Measurements from ENCODE around the gene VIPR2.

The VIPR2 gene

DNA sequence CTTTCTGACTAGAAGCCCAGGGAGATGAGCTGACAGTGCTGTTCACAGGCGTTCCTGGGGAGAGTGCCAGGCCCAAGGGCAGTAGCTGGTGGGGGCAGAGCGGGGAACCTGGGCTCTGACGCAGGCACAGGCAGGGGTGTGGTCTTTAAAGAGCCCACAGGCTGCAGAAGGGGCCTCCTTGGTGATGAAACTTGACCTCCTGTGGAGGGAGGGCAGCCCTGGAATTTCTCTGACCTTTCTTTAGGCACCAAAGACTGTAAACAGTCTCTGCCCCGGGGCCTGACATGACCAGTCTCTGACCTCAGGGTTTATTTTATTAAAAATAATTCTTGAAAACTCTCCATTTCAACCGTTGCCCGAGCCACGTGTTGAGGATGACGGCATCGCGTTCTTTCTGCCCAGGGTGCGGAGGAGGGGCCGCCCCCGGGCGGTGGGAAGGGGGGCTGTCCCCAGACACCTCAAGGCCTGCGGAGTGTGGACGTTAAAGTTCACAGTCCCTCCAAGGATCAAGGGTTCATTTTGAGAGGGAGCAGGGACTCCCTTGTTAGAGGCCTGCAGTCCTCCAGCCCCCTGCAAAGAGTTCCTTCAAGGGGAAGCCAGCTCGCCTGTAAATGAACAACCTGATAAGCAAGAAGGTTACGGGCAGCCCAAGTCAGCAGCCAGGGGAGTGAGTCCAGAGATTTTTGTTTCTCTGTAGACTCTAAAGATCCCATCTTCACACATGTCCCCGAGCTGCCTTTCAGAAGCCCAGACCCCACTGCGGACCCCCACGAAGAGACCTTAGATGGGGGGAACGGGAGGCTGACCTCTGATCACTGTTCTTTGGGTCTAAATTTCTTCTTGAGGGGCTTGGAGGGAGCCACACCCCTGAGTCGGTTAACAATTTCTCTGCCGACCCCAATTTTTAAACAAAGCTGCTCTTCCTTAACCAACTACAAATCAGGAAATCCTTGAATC lies 128.9 kb downstream of the VIPR2 start:
- DNase-seq (ENCODE audit: low spot score) = no peak
- POLR2A ChIA-PET (ENCODE audit: low non-redundant PET) = no interaction called here

DNA sequence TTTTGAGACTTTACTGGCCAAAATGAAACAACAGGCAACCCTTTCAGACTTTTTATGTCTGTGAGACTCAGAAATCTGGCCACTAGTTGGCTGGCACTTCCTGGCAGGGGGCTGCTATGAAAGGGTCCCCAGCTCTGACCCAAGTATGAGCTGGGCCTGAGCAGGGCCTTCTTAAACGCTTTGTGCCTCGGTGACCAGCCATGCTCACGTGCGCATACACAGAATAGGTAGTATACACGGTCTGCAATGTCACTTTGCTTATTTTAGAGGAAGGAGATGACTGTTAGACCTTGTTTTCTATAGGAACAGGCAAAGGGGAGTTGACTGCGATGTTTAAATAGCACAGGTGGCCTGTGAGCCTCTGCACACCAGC lies 129.6 kb downstream of the VIPR2 start:
- TF ChIP-seq, protein P1, sequence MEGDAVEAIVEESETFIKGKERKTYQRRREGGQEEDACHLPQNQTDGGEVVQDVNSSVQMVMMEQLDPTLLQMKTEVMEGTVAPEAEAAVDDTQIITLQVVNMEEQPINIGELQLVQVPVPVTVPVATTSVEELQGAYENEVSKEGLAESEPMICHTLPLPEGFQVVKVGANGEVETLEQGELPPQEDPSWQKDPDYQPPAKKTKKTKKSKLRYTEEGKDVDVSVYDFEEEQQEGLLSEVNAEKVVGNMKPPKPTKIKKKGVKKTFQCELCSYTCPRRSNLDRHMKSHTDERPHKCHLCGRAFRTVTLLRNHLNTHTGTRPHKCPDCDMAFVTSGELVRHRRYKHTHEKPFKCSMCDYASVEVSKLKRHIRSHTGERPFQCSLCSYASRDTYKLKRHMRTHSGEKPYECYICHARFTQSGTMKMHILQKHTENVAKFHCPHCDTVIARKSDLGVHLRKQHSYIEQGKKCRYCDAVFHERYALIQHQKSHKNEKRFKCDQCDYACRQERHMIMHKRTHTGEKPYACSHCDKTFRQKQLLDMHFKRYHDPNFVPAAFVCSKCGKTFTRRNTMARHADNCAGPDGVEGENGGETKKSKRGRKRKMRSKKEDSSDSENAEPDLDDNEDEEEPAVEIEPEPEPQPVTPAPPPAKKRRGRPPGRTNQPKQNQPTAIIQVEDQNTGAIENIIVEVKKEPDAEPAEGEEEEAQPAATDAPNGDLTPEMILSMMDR (conservative IDR thresholded peaks at IDR 0.05; ENCODE audit: low read depth) = no peak
- H3K27ac ChIP-seq = no peak overlapping the region
- ChIA-PET CTCF (no interaction called here), POLR2A (ENCODE audit: low non-redundant PET) (no interaction called here)
- no peak for DNase-seq (ENCODE audit: low spot score)

More for the DNA sequence above, 128.9 kb downstream of the VIPR2 start:
- H3K27ac ChIP-seq = no peak overlapping the region
- TF ChIP-seq, protein P1 (conservative IDR thresholded peaks at IDR 0.05; ENCODE audit: low read depth) = no peak
- CTCF ChIA-PET = interaction anchor here (0.6 kb wide), 1 partner anchor 327 kb away, joined by 6 read pairs; no protein-coding TSS in a partner anchor

DNA sequence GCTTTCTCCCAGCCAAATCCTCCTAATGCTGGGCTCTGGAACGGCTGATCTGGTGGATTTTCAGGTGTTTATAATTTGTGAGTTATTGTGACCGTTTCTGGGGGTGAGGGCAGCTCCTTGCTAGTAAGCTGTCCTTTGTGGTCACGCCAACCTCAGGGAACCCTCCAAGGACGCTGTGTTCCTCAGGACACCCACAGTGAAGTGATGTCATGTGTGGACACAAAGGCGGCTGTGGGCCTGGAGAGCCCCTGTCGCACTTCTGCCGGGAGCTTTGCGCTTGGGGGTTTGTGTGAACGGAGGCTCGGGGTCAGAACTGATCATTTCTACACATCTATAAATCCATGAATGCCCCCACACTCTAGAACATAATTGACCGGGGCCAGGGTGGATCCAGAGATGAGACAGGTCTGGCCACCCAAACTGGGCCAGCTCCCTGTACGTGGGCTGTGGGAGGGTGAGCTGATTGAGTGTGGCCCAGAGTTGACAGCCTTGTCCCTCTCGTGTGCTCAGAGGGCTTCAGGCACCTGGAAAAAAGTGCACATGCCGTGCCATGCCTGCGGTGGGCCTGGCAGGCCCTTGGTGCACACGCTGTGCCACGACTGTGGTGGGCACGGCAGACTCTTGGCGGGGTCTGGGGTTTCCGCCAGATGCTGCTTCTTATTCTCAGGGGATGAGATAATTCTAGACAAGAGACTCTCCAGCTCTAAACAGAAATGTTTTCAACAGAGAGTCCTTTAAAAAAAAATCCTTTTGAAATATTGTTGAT lies 130.2 kb downstream of the VIPR2 start:
- POLR2A ChIA-PET (ENCODE audit: low non-redundant PET) = no interaction called here
- CTCF ChIA-PET = no interaction called here
- TF ChIP-seq, protein P1 (conservative IDR thresholded peaks at IDR 0.05; ENCODE audit: low read depth) = no peak

DNA sequence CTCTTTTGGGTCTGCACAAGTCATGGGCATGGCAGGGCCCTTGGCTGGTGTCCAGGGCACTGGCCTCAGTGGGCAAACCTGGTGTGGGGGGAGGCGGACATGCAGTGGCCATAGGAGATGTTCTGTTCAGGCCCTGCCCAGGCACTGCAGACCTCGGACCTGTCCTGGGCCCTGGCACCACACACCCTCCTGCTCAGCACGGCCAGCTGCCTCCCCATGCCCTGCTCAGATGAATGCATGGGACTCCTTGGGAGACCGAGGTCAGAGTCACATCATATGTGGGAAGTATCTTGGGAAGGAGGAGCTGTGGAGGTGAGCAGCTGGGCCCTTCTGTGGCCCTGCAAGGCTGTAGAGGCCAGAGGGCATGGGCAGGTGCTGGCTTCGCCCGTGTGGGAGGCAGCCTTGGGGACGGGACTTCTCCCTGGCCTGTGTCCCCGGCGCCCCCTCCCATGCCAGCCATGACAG lies 130.8 kb downstream of the VIPR2 start:
- H3K27ac ChIP-seq = no peak overlapping the region
- TF ChIP-seq, protein P1 (conservative IDR thresholded peaks at IDR 0.05; ENCODE audit: low read depth) = no peak
- CTCF ChIA-PET = no interaction called here
- DNase-seq (ENCODE audit: low spot score) = no peak
- POLR2A ChIA-PET (ENCODE audit: low non-redundant PET) = no interaction called here

More for the DNA sequence above, 130.2 kb downstream of the VIPR2 start:
- no peak overlapping the region for H3K27ac ChIP-seq
- no peak for DNase-seq (ENCODE audit: low spot score)

DNA sequence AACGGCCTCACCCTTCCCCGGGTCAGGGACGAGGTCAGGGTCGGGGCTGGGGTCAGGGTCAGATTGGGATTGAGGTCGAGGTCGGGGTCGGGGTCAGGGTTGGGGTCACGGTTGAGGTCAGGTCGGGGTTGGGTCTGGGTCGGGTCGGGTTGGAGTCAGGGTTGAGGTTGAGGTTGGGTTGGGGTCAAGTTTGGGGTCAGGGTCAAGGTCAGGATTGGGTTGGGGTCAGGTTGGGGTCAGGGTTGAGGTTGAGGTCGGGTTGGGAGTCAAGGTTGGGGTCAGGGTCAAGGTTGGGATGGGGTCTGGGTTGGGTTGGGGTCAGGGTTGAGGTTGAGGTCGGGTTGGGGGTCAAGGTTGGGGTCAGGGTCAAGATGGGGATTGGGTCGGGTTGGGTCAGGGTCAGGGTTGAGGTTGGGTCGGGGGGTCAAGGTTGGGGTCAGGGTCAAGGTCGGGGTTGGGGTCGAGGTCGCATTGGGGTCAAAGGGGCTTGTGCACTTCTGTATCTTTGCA lies 131.4 kb downstream of the VIPR2 start:
- TF ChIP-seq, protein P1 (conservative IDR thresholded peaks at IDR 0.05; ENCODE audit: low read depth) = no peak
- no peak overlapping the region for H3K27ac ChIP-seq
- CTCF ChIA-PET = no interaction called here
- DNase-seq (ENCODE audit: low spot score) = no peak
- POLR2A ChIA-PET (ENCODE audit: low non-redundant PET) = no interaction called here

DNA sequence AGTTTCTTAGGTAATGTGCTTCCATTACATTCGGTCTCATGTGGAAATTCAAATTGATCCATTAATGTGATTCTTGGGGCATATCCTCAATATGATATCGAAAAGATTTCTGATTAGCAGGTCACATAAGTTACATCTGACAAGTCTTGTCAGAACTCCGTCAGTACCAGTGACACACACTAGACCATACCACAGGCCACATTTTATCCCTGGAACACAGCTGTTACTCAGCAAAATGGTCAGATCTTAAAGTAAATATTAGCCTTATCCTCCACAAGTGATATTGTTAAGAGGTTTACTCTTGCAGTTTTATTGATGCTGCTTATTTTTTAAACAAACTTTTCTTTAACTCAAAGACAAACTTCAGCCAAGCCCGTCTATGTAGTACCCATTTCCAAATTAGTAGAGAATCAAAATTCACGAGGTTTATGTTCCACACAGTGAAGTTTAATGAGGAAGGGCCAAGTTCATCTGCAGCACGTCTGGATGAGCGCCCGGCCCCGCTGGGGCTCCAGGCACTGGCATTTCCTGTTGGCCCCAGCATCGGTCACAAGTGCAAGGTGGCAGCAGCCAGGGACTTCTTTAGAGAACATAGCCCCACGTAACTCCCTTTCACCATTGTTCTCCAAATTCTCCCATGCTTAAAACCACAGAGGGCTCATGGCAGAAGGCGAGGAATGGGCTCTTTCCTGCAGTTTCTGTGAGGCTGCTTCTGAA lies 132.2 kb downstream of the VIPR2 start:
- ChIA-PET CTCF (interaction anchor here (1.1 kb wide), 1 partner anchor 36 kb away, joined by 4 read pairs; no protein-coding TSS in a partner anchor), POLR2A (ENCODE audit: low non-redundant PET) (no interaction called here)
- DNase-seq (ENCODE audit: low spot score) = no peak
- H3K27ac ChIP-seq = no peak overlapping the region
- TF ChIP-seq, protein P1 (conservative IDR thresholded peaks at IDR 0.05; ENCODE audit: low read depth) = no peak
